HS-27A (cell line): ENCODE results near the gene NSD2.

Source experiments
- DNase-seq: peaks from one replicate; pipeline ENCODE4 v3.0.0-alpha.2; 2012; ENCODE audit warnings: low read depth, missing footprints

Gene NSD2

GRCh38 chr4:1945124-1945895 is 74.1 kb downstream of the NSD2 start:
- DNase-seq: no peak

- no peak for DNase-seq
Observed at GRCh38 chr4:1945912-1946311, 74.7 kb downstream of the NSD2 start.

GRCh38 chr4:1948232-1948631 is 77.0 kb downstream of the NSD2 start:
- DNase-seq: no peak

GRCh38 chr4:1948892-1949436 is 77.8 kb downstream of the NSD2 start:
- no peak for DNase-seq

GRCh38 chr4:1950369-1950768 is 79.2 kb downstream of the NSD2 start:
- DNase-seq: no peak

- no peak for DNase-seq
Observed at GRCh38 chr4:1952058-1952700, 81.0 kb downstream of the NSD2 start.

GRCh38 chr4:1952719-1953118 is 81.5 kb downstream of the NSD2 start:
- DNase-seq: no peak

- DNase-seq: no peak
Observed at GRCh38 chr4:1953335-1953734, 82.1 kb downstream of the NSD2 start.

GRCh38 chr4:1956631-1957030 is 85.4 kb downstream of the NSD2 start:
- DNase-seq: no peak

- DNase-seq: no peak
Observed at GRCh38 chr4:1958276-1959103, 87.3 kb downstream of the NSD2 start.

- no peak for DNase-seq
Observed at GRCh38 chr4:1959104-1959384, 87.9 kb downstream of the NSD2 start.

- no peak for DNase-seq
Observed at GRCh38 chr4:1960170-1960825, 89.1 kb downstream of the NSD2 start.

GRCh38 chr4:1961038-1961437 is 89.8 kb downstream of the NSD2 start:
- no peak for DNase-seq

- no peak for DNase-seq
Observed at GRCh38 chr4:1961563-1961962, 90.4 kb downstream of the NSD2 start.

GRCh38 chr4:1962980-1963379 is 91.8 kb downstream of the NSD2 start:
- no peak for DNase-seq

GRCh38 chr4:1964443-1964842 is 93.2 kb downstream of the NSD2 start:
- DNase-seq: no peak

GRCh38 chr4:1964971-1965370 is 93.8 kb downstream of the NSD2 start:
- DNase-seq: no peak

GRCh38 chr4:1967512-1968149 is 96.4 kb downstream of the NSD2 start:
- DNase-seq: no peak

- DNase-seq: no peak
Observed at GRCh38 chr4:1968686-1969295, 97.6 kb downstream of the NSD2 start.

GRCh38 chr4:1969928-1970723 is 98.9 kb downstream of the NSD2 start:
- DNase-seq: no peak

GRCh38 chr4:1970926-1971325 is 99.7 kb downstream of the NSD2 start:
- DNase-seq: no peak
